Left lung (tissue), 10 donors: ENCODE results near the gene DLAT. TPM values are rescaled to one million over a fixed set of nuclear protein-coding genes. Genes with fewer than 3 reads are reported as not detected.
"Not testable (repeated sequence)": the region's sequence is repeated elsewhere in the genome, so short reads cannot be mapped to it uniquely, and the experiment has no call there.

Experiments used
- ATAC-seq: fragments of 200-7000 bp; cut with Tn5 transposase; one replicate; pipeline ENCODE4 v1.9.1; 2020; ENCODE audit warnings: moderate library complexity
- DNase-seq, 4 donors: peaks; one replicate each; pipeline ENCODE4 v3.0.0-alpha.2; 2013 to 2020
- H3K27ac ChIP-seq, 2 donors: fragments of 200-600 bp; sonication (generic) in 1 of 2; one replicate each; pipeline versions ENCODE4 v1.5.0 to v1.8.0; 2020 to 2021
- H3K27me3 ChIP-seq, 2 donors: fragments of 200-600 bp; sonication (generic) in 1 of 2; one replicate each; pipeline versions ENCODE4 v1.5.0 to v1.8.0; 2020 to 2021
- H3K36me3 ChIP-seq, 2 donors: fragments of 200-600 bp; sonication (generic) in 1 of 2; one replicate each; pipeline versions ENCODE4 v1.5.0 to v1.8.0; 2020 to 2021
- H3K4me1 ChIP-seq, 2 donors: fragments of 200-600 bp; one replicate each; pipeline ENCODE4 v1.8.0; 2021
- H3K4me3 ChIP-seq, 2 donors: fragments of 200-600 bp; sonication (generic) in 1 of 2; one replicate each; pipeline versions ENCODE4 v1.5.0 to v1.8.0; 2020 to 2021; ENCODE audit warnings: mild to moderate bottlenecking in 1 of 2
- H3K9me3 ChIP-seq, 2 donors: fragments of 200-600 bp; sonication (generic) in 1 of 2; one replicate each; pipeline versions ENCODE4 v1.5.0 to v1.8.0; 2020 to 2021
- intact Hi-C, 2 donors: fragments of 100-400 bp; cut with DNase I; formaldehyde crosslinking; loops; one replicate each; pipeline versions ENCODE4 v1.11.2 to v1.14.2; 2022
- polyA plus RNA-seq, 6 donors: library from polyadenylated mRNA; unstranded; fragments of 120-200 nt; gene quantifications; one replicate each; pipeline ENCODE4 v1.2.1, GENCODE V29; 2013; ENCODE audit not compliant: insufficient read length in 6 of 6
- total RNA-seq, 2 donors: library from RNA; stranded (reverse); fragmentation: NEBNext Ultra II Directional; extraction: Animal tissue kit (Norgen Biotek cat#: 25700); gene quantifications; one replicate each; pipeline ENCODE4 v1.2.1, GENCODE V29; 2021
- TF ChIP-seq, protein P1 (sequence below), 2 donors: fragments of 200-600 bp; sonication (generic) in 1 of 2; IDR thresholded peaks; one replicate each; pipeline versions ENCODE4 v1.5.0 to v1.8.0; 2021; ENCODE audit warnings: antibody characterized with exemption in 2 of 2
- donor health status: DM: no; HTN: yes; CAD: no.
- donor health status: DM: no; HTN: no; CAD: no.

DLAT gene
- total and polyA plus RNA-seq, 8 donors: 29.8 to 40.1 (median 33.8) TPM

DNA sequence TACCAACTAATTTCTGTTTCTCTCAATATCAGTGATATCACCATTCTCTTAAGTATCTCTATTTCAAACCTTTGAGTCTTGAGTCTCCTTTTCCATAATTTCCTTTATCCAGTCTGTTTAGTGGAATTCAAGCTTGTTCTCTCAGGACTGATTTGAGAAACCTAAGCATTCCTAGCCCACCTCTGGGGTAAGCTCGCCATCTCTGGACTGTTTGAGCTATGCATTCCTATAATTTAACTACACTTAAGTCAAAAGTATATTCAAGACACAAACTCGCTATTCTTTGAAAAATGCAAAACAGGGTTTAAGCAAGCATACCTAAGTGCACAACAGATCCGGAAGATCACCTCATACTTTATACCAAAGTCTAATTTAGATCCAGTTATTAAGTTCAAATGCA lies 2.1 kb upstream of the DLAT start:
- Histone ChIP-seq H3K4me3 (no peak overlapping the region), H3K4me1 (peaks cover 0 to 16% of the 10 kb centered on the region in 2 donors), H3K27me3 (no peaks in the 10 kb centered on the region), H3K9me3 (no peaks in the 10 kb centered on the region), H3K27ac (no peak overlapping the region), H3K36me3 (peaks cover 0 to under 1% of the 10 kb centered on the region in 2 donors)
- intact Hi-C loops: no loop called here
- TF ChIP-seq, protein P1, sequence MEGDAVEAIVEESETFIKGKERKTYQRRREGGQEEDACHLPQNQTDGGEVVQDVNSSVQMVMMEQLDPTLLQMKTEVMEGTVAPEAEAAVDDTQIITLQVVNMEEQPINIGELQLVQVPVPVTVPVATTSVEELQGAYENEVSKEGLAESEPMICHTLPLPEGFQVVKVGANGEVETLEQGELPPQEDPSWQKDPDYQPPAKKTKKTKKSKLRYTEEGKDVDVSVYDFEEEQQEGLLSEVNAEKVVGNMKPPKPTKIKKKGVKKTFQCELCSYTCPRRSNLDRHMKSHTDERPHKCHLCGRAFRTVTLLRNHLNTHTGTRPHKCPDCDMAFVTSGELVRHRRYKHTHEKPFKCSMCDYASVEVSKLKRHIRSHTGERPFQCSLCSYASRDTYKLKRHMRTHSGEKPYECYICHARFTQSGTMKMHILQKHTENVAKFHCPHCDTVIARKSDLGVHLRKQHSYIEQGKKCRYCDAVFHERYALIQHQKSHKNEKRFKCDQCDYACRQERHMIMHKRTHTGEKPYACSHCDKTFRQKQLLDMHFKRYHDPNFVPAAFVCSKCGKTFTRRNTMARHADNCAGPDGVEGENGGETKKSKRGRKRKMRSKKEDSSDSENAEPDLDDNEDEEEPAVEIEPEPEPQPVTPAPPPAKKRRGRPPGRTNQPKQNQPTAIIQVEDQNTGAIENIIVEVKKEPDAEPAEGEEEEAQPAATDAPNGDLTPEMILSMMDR (IDR thresholded peaks at IDR 0.05): no peak
- ATAC-seq (no peak), DNase-seq (no peak)

DNA sequence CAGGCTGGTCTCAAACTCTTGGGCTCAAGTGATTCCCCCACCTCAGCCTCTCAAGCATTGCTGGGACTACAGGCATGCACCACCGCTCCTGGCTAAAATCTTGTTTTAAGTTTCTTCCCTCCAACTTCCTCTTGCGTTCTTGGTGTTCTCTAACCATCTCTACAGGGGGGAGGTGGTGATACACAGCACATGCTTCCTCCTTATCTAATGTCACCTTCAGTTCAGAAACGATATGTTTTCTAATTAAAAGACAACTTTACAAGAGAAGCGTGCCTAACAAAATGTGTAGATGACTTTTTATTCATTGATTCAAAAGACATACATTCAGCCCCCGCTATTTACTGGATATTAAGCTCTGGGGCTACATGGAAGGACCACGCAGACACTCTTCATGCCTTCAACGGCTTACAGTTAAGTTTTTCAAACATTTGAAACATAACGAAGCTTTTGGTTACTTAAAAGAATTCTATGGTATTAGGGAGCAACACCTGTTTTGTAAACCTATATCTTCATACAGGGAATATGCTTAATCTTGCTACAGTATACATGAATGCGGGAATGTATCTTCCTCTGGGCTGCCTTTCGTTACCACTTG lies 933 bp upstream of the DLAT start:
- intact Hi-C loops: no loop called here

DNA sequence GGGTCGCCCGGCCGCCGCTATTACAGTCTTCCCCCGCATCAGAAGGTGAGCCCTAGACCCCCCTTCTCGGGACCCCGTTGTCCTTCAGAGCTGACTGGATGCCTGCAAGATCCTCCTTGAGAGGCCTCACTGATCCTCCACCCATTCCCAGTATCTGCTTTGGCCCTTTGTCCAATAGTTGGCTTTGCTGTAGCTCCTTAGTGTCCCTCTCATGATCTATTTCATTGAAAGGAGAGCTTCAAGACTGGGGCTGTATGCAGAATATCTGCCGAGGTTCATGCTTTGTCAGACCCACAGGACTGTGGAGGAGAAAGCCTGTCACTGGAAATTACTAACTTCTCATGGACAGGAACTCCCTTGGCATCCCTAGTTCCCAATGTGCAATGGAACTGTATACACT lies 499 bp downstream of the DLAT start:
- no peaks in the 10 kb centered on the region for H3K27me3 ChIP-seq
- TF ChIP-seq, protein P1 (IDR thresholded peaks at IDR 0.05): no peak
- peaks cover 0 to 26% of the 10 kb centered on the region in 2 donors for H3K36me3 ChIP-seq
- peak overlapping the region; percentile 89 to 90 for H3K27ac ChIP-seq
- H3K9me3 ChIP-seq: no peaks in the 10 kb centered on the region
- intact Hi-C loops: no loop called here
- peak; percentile 26 for ATAC-seq
- DNase-seq: peak in 1 of 4 donors; percentile 3
- H3K4me1 ChIP-seq: peaks cover 0 to 16% of the 10 kb centered on the region in 2 donors
- H3K4me3 ChIP-seq: peak overlapping the region; percentile 64 to 69

More for the DNA sequence above, 933 bp upstream of the DLAT start:
- TF ChIP-seq, protein P1 (IDR thresholded peaks at IDR 0.05): no peak
- peaks cover 0 to 16% of the 10 kb centered on the region in 2 donors for H3K4me1 ChIP-seq
- H3K27ac ChIP-seq: peak overlapping the region; percentile 89 to 90
- peak overlapping the region; percentile 64 to 69 for H3K4me3 ChIP-seq
- DNase-seq: no peak
- H3K9me3 ChIP-seq: no peaks in the 10 kb centered on the region
- peak; percentile 9 for ATAC-seq
- H3K27me3 ChIP-seq: no peaks in the 10 kb centered on the region
- peaks cover 0 to 12% of the 10 kb centered on the region in 2 donors for H3K36me3 ChIP-seq

DNA sequence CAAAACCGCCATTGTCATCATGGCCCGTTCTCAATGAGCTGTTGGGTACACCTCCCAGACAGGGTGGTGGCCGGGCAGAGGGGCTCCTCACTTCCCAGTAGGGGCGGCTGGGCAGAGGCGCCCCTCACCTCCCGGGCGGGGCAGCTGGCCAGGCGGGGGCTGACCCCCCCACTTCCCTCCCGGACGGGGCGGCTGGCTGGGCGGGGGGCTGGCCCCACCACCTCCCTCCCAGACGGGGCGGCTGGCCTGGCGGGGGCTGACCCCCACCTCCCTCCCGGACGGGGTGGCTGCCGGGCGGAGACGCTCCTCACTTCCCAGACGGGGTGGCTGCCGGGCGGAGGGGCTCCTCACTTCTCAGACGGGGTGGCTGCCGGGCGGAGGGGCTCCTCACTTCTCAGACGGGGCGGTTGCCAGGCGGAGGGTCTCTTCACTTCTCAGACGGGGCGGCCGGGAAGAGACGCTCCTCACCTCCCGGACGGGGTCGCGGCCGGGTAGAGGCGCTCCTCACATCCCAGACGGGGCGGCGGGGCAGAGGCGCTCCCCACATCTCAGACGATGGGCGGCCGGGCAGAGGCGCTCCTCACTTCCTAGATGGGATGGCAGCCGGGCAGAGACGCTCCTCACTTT lies 1.7 kb downstream of the DLAT start:
- H3K9me3 ChIP-seq, H3K27me3 ChIP-seq, intact Hi-C loops, DNase-seq, H3K4me3 ChIP-seq, H3K27ac ChIP-seq, ATAC-seq: not testable (repeated sequence)
- peaks cover 0 to 16% of the 10 kb centered on the region in 2 donors for H3K4me1 ChIP-seq
- peaks cover 0 to 35% of the 10 kb centered on the region in 2 donors for H3K36me3 ChIP-seq

DNA sequence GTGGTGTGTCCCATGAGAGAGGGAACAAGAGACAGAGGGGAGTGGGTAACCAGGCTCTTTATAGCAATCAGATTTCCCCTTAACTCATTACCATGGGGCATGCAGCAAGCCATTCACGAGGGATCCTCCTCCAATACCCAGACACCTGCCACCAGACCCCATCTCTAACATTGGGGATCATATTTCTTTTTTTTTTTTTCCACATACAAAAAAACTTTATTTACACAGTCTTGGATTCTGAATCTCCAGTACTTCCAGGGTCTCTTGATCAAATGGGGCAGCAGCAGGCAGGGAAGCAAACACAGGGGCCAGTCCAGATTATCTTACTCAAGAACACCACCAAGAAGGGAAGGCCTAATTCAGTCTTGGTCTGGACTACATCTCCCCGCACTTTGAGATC lies 4.3 kb downstream of the DLAT start:
- ATAC-seq (no peak), DNase-seq (no peak)
- Histone ChIP-seq H3K36me3 (peaks cover 0 to 61% of the 10 kb centered on the region in 2 donors), H3K9me3 (no peaks in the 10 kb centered on the region), H3K27me3 (no peaks in the 10 kb centered on the region), H3K27ac (no peak overlapping the region), H3K4me3 (no peak overlapping the region), H3K4me1 (peaks cover 0 to 7% of the 10 kb centered on the region in 2 donors)
- TF ChIP-seq, protein P1 (IDR thresholded peaks at IDR 0.05): no peak
- intact Hi-C loops: no loop called here
